IMR-90 (cell line): ENCODE measurements around the gene RABGAP1. TPM values are rescaled to one million over a fixed set of nuclear protein-coding genes. Genes with fewer than 3 reads are reported as not detected.
A peak's percentile ranks its signal among the peaks of the same experiment; 100 is the strongest.

Source experiments
- ATAC-seq: fragments of 200-7000 bp; cut with Tn5 transposase; 2 replicates; pipeline ENCODE4 v1.9.1; 2020; ENCODE audit warnings: low read depth, mild to moderate bottlenecking, moderate library complexity
- BruUV-seq: library from RNA; stranded (reverse); fragments of 400-500 nt; replicated peaks from 2 replicates; lab custom pipeline; 2021; lab: Mats Ljungman, UMichigan
- CTCF ChIA-PET: fragments of 300-600 bp; formaldehyde crosslinking; extraction: SDS; loops from one replicate; lab custom pipeline; 2021; ENCODE audit warnings: antibody characterized with exemption; lab: Yijun Ruan, JAX
- POLR2A ChIA-PET: fragments of 300-600 bp; sonication (Branson Sonifier 250); formaldehyde crosslinking; loops from one replicate; lab custom pipeline; 2022; ENCODE audit warnings: antibody characterized with exemption; ENCODE audit not compliant: unreplicated experiment; lab: Charles Lee
- DNase-seq: peaks from one replicate; pipeline ENCODE4 v3.0.0; 2013
- H2AFZ ChIP-seq: replicated peaks from 2 replicates; pipeline ENCODE3; 2013; ENCODE audit warnings: low read length, mild to moderate bottlenecking; ENCODE audit not compliant: poor library complexity
- H2AK5ac ChIP-seq: 2 replicates; pipeline ENCODE4 v1.6.1; 2013; ENCODE audit warnings: low read depth, low read length, inconsistent platforms
- H2AK9ac ChIP-seq: replicated peaks from 2 replicates; pipeline ENCODE3; 2013; ENCODE audit warnings: mild to moderate bottlenecking, low read depth, low read length, moderate library complexity; ENCODE audit not compliant: poor library complexity
- H2BK120ac ChIP-seq: 2 replicates; pipeline ENCODE4 v1.6.1; 2013; ENCODE audit warnings: low read depth, low read length, inconsistent platforms
- H2BK15ac ChIP-seq: 3 replicates; pipeline ENCODE4 v1.6.1; 2013; ENCODE audit warnings: low read depth, low read length, inconsistent platforms
- H2BK20ac ChIP-seq: 2 replicates; pipeline ENCODE4 v1.6.1; 2013; ENCODE audit warnings: low read depth, mild to moderate bottlenecking, inconsistent platforms, low read length, moderate library complexity
- H2BK5ac ChIP-seq: 2 replicates; pipeline ENCODE4 v1.6.1; 2013; ENCODE audit warnings: mild to moderate bottlenecking, low read depth, low read length, inconsistent platforms; ENCODE audit not compliant: poor library complexity, severe bottlenecking
- H3K14ac ChIP-seq: replicated peaks from 2 replicates; pipeline ENCODE4 v1.6.1; 2013; ENCODE audit warnings: low read depth, low read length, inconsistent platforms
- H3K18ac ChIP-seq: 2 replicates; pipeline ENCODE4 v1.6.1; 2013; ENCODE audit warnings: low read depth, low read length, control low read depth
- H3K23ac ChIP-seq: 2 replicates; pipeline ENCODE4 v1.6.1; 2013; ENCODE audit warnings: low read depth, low read length, inconsistent platforms
- H3K27ac ChIP-seq: 2 replicates; pipeline ENCODE4 v1.5.1; 2013; ENCODE audit warnings: mild to moderate bottlenecking, control low read depth, low read length; ENCODE audit not compliant: insufficient read depth
- H3K27me3 ChIP-seq: 2 replicates; pipeline ENCODE4 v1.6.1; 2013; ENCODE audit warnings: low read length; ENCODE audit not compliant: control insufficient read depth, insufficient read depth
- H3K36me3 ChIP-seq: 2 replicates; pipeline ENCODE4 v1.6.1; 2013; ENCODE audit warnings: low read length, mixed read lengths; ENCODE audit not compliant: control insufficient read depth, insufficient read depth
- H3K4ac ChIP-seq: 2 replicates; pipeline ENCODE4 v1.6.1; 2013; ENCODE audit warnings: low read depth, low read length, inconsistent platforms
- H3K4me1 ChIP-seq: 2 replicates; pipeline ENCODE4 v1.6.1; 2013; ENCODE audit warnings: low read length, mixed read lengths; ENCODE audit not compliant: control insufficient read depth, insufficient read depth
- H3K4me2 ChIP-seq: 2 replicates; pipeline ENCODE4 v1.6.1; 2013; ENCODE audit warnings: low read depth, mild to moderate bottlenecking, control low read depth, low read length, moderate library complexity
- H3K4me3 ChIP-seq: 2 replicates; pipeline ENCODE4 v1.5.1; 2013; ENCODE audit warnings: low read depth, mild to moderate bottlenecking, control low read depth, low read length, moderate library complexity; ENCODE audit not compliant: insufficient read depth
- H3K56ac ChIP-seq: 2 replicates; pipeline ENCODE4 v1.6.1; 2013; ENCODE audit warnings: low read length, inconsistent platforms; ENCODE audit not compliant: insufficient read depth; ENCODE audit errors: extremely low read depth
- H3K79me1 ChIP-seq, 2 experiments: 2 replicates each; pipeline ENCODE4 v1.6.1; 2013; ENCODE audit warnings: low read length in 2 of 2, inconsistent platforms in 1 of 2, low read depth in 1 of 2
- H3K9ac ChIP-seq: 2 replicates; pipeline ENCODE4 v1.6.1; 2013; ENCODE audit warnings: low read depth, low read length, control low read depth
- H3K9me1 ChIP-seq: 2 replicates; pipeline ENCODE4 v1.6.1; 2013; ENCODE audit warnings: low read length, inconsistent platforms; ENCODE audit not compliant: insufficient read depth
- H3K9me3 ChIP-seq: 2 replicates; pipeline ENCODE4 v1.6.1; 2013; ENCODE audit warnings: low read length; ENCODE audit not compliant: control insufficient read depth, insufficient read depth
- H4K20me1 ChIP-seq: 2 replicates; pipeline ENCODE4 v1.6.1; 2013; ENCODE audit warnings: low read length, inconsistent platforms; ENCODE audit not compliant: insufficient read depth
- H4K5ac ChIP-seq: 2 replicates; pipeline ENCODE4 v1.6.1; 2013; ENCODE audit warnings: mild to moderate bottlenecking, low read depth, low read length, control low read depth
- H4K8ac ChIP-seq, 2 experiments: 2 replicates each; pipeline ENCODE4 v1.6.1; 2013; ENCODE audit warnings: low read depth in 2 of 2, low read length in 2 of 2, control low read depth in 1 of 2, inconsistent platforms in 1 of 2
- H4K91ac ChIP-seq: 2 replicates; pipeline ENCODE4 v1.6.1; 2013; ENCODE audit warnings: low read depth, low read length, inconsistent platforms; ENCODE audit not compliant: insufficient read depth
- BHLHE40 ChIP-seq: fragments of 150-350 bp; IDR thresholded peaks from 2 replicates; pipeline ENCODE4 v1.6.1; 2016; ENCODE audit warnings: mild to moderate bottlenecking, low read depth, low read length
- CEBPB ChIP-seq: IDR thresholded peaks from 2 replicates; pipeline ENCODE4 v1.6.1; 2012; ENCODE audit warnings: low read depth, low read length, improper control_type of control experiment
- ELK1 ChIP-seq: fragments of 150-350 bp; IDR thresholded peaks from 2 replicates; pipeline ENCODE4 v1.6.1; 2016; ENCODE audit warnings: low read depth, mild to moderate bottlenecking, low read length, moderate library complexity, borderline replicate concordance
- FOS ChIP-seq: fragments of 150-350 bp; IDR thresholded peaks from 2 replicates; pipeline ENCODE4 v1.6.1; 2016; ENCODE audit warnings: low read depth, low read length
- MAZ ChIP-seq: IDR thresholded peaks from 2 replicates; pipeline ENCODE4 v1.6.1; 2012; ENCODE audit warnings: low read depth, mild to moderate bottlenecking, low read length, improper control_type of control experiment, moderate library complexity, borderline replicate concordance
- MXI1 ChIP-seq: IDR thresholded peaks from 2 replicates; pipeline ENCODE4 v1.6.1; 2012; ENCODE audit warnings: low read depth, mild to moderate bottlenecking, low read length, moderate library complexity, borderline replicate concordance
- NFE2L2 ChIP-seq: fragments of 150-350 bp; IDR thresholded peaks from 2 replicates; pipeline ENCODE4 v1.6.1; 2016; ENCODE audit warnings: low read depth, mild to moderate bottlenecking, low read length
- POLR2A ChIP-seq: IDR thresholded peaks from 2 replicates; pipeline ENCODE4 v1.6.1; 2012; ENCODE audit warnings: mild to moderate bottlenecking, low read depth, low read length
- RAD21 ChIP-seq: IDR thresholded peaks from 2 replicates; pipeline ENCODE4 v1.6.1; 2012; ENCODE audit warnings: low read length, improper control_type of control experiment
- RCOR1 ChIP-seq: IDR thresholded peaks from 2 replicates; pipeline ENCODE4 v1.6.1; 2012; ENCODE audit warnings: mild to moderate bottlenecking, low read length, improper control_type of control experiment; ENCODE audit not compliant: insufficient replicate concordance
- RFX5 ChIP-seq: IDR thresholded peaks from 2 replicates; pipeline ENCODE4 v1.8.0; 2012; ENCODE audit warnings: low read depth, mild to moderate bottlenecking, low read length, moderate library complexity
- WGBS, 2 experiments: methylation state at CpG; one replicate each; pipeline versions ENCODE4 v1.1.5 to v1.1.7; 2013; ENCODE audit warnings: missing lambda C conversion rate in 2 of 2; ENCODE audit not compliant: insufficient read length in 1 of 2; ENCODE audit errors: extremely low coverage in 2 of 2; 5-methylcytosine and 5-hydroxymethylcytosine counted together
- dilution Hi-C: fragments of 300-500 bp; cut with HindIII; formaldehyde crosslinking; loops from one replicate; pipeline ENCODE4 v1.14.3; 2018; ENCODE audit warnings: low sequenced_read_pairs; ENCODE audit not compliant: unreplicated experiment
- in situ Hi-C: fragments of 300-500 bp; cut with MboI; formaldehyde crosslinking; loops from 3 replicates; pipeline ENCODE4 v1.14.3; 2019; ENCODE audit warnings: low sequenced_read_pairs, inconsistent platforms, mixed read lengths
- intact Hi-C: fragments of 100-400 bp; cut with micrococcal nuclease; formaldehyde crosslinking; loops from 2 replicates; pipeline ENCODE4 v1.10.0; 2022
- polyA plus RNA-seq, 3 experiments: library from polyadenylated mRNA; depleted of rRNA; stranded (reverse); fragments of >200 nt; gene quantifications; 2 replicates each; pipeline ENCODE4 v1.2.3, GENCODE V29; 2012; ENCODE audit warnings: low replicate concordance in 1 of 3
- total RNA-seq: library from RNA; depleted of rRNA; stranded (reverse); fragments of >200 nt; gene quantifications from 2 replicates; pipeline ENCODE4 v1.2.3, GENCODE V29; 2012
- TF ChIP-seq, protein P1 (sequence below): fragments of 150-350 bp; IDR thresholded peaks from 2 replicates; pipeline ENCODE4 v1.6.1; 2017; ENCODE audit warnings: mild to moderate bottlenecking, antibody characterized with exemption, low read length, low read depth

RABGAP1 gene
- total and polyA plus RNA-seq, 2 of the 4 experiments (the other 2 are of a cell fraction): 20.0 to 53.9 TPM

- peak within 1 kb of the TSS; percentile 94 for H2AK9ac ChIP-seq
- BruUV-seq: TSS peak; percentile 78
- peaks cover 29 to 49% of the 10 kb centered on the region in 2 experiments for H3K79me1 ChIP-seq
- peak; percentile 89 for DNase-seq
- peak within 1 kb of the TSS; percentile 85 for H3K14ac ChIP-seq
- peak within 1 kb of the TSS; percentile 22 for H3K18ac ChIP-seq
- peak within 1 kb of the TSS; percentile 97 for H3K4me2 ChIP-seq
- H2BK120ac ChIP-seq: peak within 1 kb of the TSS; percentile 42; the same call in 1 of the 2 replicates
- H2BK5ac ChIP-seq: peak within 1 kb of the TSS; percentile 76
- peaks cover 2% of the 10 kb centered on the region for H3K4me1 ChIP-seq
- H2BK20ac ChIP-seq: no peak within 1 kb of the TSS
- H3K36me3 ChIP-seq: peaks cover 4% of the 10 kb centered on the region
- peak within 1 kb of the TSS; percentile 18; the same call in 1 of the 2 replicates for H2AK5ac ChIP-seq
- peak within 1 kb of the TSS; percentile 83 for H4K5ac ChIP-seq
- peak within 1 kb of the TSS; percentile 79 for H3K56ac ChIP-seq
- dilution Hi-C loops (no loop called here), in situ Hi-C loops (no loop called here), intact Hi-C loops (loop anchor here (1.0 kb wide), 1 partner anchor 9 kb away; no protein-coding TSS in a partner anchor)
- no peak within 1 kb of the TSS for H2BK15ac ChIP-seq
- H3K23ac ChIP-seq: peak within 1 kb of the TSS; percentile 93
- no peak for TF ChIP-seq BHLHE40
- TF ChIP-seq MXI1: peak; percentile 24
- no peak for TF ChIP-seq NFE2L2
- TF ChIP-seq RCOR1: no peak
- TF ChIP-seq POLR2A: peak; percentile 77
- no peak for TF ChIP-seq RFX5
- TF ChIP-seq MAZ: no peak; the same call in none of the 2 replicates
- TF ChIP-seq FOS: 0 out of 2 replicates have a peak, but pooled peaks have one; percentile 14
- TF ChIP-seq, protein P1, sequence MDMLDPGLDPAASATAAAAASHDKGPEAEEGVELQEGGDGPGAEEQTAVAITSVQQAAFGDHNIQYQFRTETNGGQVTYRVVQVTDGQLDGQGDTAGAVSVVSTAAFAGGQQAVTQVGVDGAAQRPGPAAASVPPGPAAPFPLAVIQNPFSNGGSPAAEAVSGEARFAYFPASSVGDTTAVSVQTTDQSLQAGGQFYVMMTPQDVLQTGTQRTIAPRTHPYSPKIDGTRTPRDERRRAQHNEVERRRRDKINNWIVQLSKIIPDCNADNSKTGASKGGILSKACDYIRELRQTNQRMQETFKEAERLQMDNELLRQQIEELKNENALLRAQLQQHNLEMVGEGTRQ: peak; percentile 85
- TF ChIP-seq ELK1: no peak
- peak; percentile 10 for TF ChIP-seq RAD21
- no peak for TF ChIP-seq CEBPB
- 0% methylated on average over 14 of the region's 51 CpGs; no CpG with 5 or more reads in 1 of the 2 experiments for WGBS, 2 experiments
- H3K4ac ChIP-seq: peak within 1 kb of the TSS; percentile 75
- H4K20me1 ChIP-seq: no peaks in the 10 kb centered on the region
- peak within 1 kb of the TSS; percentile 98 for H2AFZ ChIP-seq
- peak within 1 kb of the TSS; percentile 76 to 77 for H4K8ac ChIP-seq
- H3K9me1 ChIP-seq: no peaks in the 10 kb centered on the region
- H3K27me3 ChIP-seq: no peaks in the 10 kb centered on the region
- H3K9me3 ChIP-seq: no peaks in the 10 kb centered on the region
- peak within 1 kb of the TSS; percentile 72 for H4K91ac ChIP-seq
- POLR2A ChIA-PET: interaction anchor here (0.5 to 1.0 kb wide), 2 partner anchors 9 to 18 kb away, joined by 3 read pairs; partner anchors contain the start of gene RABGAP1
- peak within 1 kb of the TSS; percentile 90 for H3K4me3 ChIP-seq
- ATAC-seq: peak; percentile 98
- peak within 1 kb of the TSS; percentile 98 for H3K9ac ChIP-seq
- CTCF ChIA-PET: interaction anchor here (0.6 kb wide), 1 partner anchor 10 kb away, joined by 3 read pairs; no protein-coding TSS in a partner anchor
- peak within 1 kb of the TSS; percentile 92 for H3K27ac ChIP-seq
Observed at GRCh38 chr9:122931226-122932121, 9.3 kb upstream of the RABGAP1 start, which contains the start of gene ZBTB26. ZBTB26 (minus strand) TSS chr9:122931512; CDS start chr9:122919934, 11,578 bp downstream.
